Subcutaneous abdominal adipose tissue (tissue), 5 donors: ENCODE data around the gene PROM2.

Source experiments
- H3K27ac ChIP-seq: one replicate; pipeline ENCODE4 v1.7.0; 2013; ENCODE audit warnings: low read depth, mild to moderate bottlenecking, inconsistent platforms, low read length, moderate library complexity
- H3K27me3 ChIP-seq, 5 donors: one replicate each; pipeline ENCODE4 v1.7.0; 2013; ENCODE audit warnings: low read length in 5 of 5, inconsistent platforms in 1 of 5; ENCODE audit not compliant: control insufficient read depth in 5 of 5, insufficient read depth in 4 of 5
- H3K36me3 ChIP-seq, 5 donors: one replicate each; pipeline ENCODE4 v1.7.0; 2013; ENCODE audit warnings: low read length in 5 of 5; ENCODE audit not compliant: control insufficient read depth in 5 of 5, insufficient read depth in 5 of 5
- H3K4me1 ChIP-seq, 5 donors: one replicate each; pipeline ENCODE4 v1.7.0; 2013; ENCODE audit warnings: low read length in 5 of 5, mild to moderate bottlenecking in 3 of 5, moderate library complexity in 1 of 5; ENCODE audit not compliant: control insufficient read depth in 5 of 5, insufficient read depth in 5 of 5
- H3K4me3 ChIP-seq, 5 donors: one replicate each; pipeline ENCODE4 v1.7.0; 2013; ENCODE audit warnings: low read length in 5 of 5, low read depth in 1 of 5
- H3K9ac ChIP-seq, 5 donors: one replicate each; pipeline ENCODE4 v1.7.0; 2013; ENCODE audit warnings: low read length in 5 of 5, mild to moderate bottlenecking in 4 of 5, moderate library complexity in 3 of 5
- H3K9me3 ChIP-seq, 5 donors: one replicate each; pipeline ENCODE4 v1.7.0; 2013; ENCODE audit warnings: low read length in 5 of 5; ENCODE audit not compliant: control insufficient read depth in 5 of 5
- donor health status: healthy.
- donor health status: healthy.
- donor health status: healthy.
- donor health status: healthy.
- donor health status: healthy.

Gene PROM2

GRCh38 chr2:95296880-95297487, 22.7 kb downstream of the PROM2 start, which contains the start of gene KCNIP3:
Gene KCNIP3, plus strand, starts transcription at chr2:95297347. Its CDS starts 92 bp downstream, at chr2:95297439.
- H3K27me3 ChIP-seq, result peaks cover 9 to 43% (median 30%) of the 10 kb centered on the region in 5 donors
- H3K36me3 ChIP-seq, result no peaks in the 10 kb centered on the region
- H3K27ac ChIP-seq, result no peak within 1 kb of the TSS
- no peak within 1 kb of the TSS for H3K4me3 ChIP-seq
- peaks cover 0 to 10% (median 0%) of the 10 kb centered on the region in 5 donors for H3K9me3 ChIP-seq
- H3K4me1 ChIP-seq, result no peaks in the 10 kb centered on the region
- H3K9ac ChIP-seq, result no peak within 1 kb of the TSS

- Histone ChIP-seq H3K27ac (no peak overlapping the region), H3K9me3 (peaks cover 0 to 2% (median 0%) of the 10 kb centered on the region in 5 donors), H3K4me1 (no peaks in the 10 kb centered on the region), H3K27me3 (peaks cover 9 to 49% (median 34%) of the 10 kb centered on the region in 5 donors), H3K4me3 (no peak overlapping the region), H3K36me3 (no peaks in the 10 kb centered on the region), H3K9ac (no peak overlapping the region)
Measured at GRCh38 chr2:95297639-95298395, 23.6 kb downstream of the PROM2 start.

- Histone ChIP-seq H3K27me3 (peaks cover 9 to 54% (median 39%) of the 10 kb centered on the region in 5 donors), H3K4me1 (no peaks in the 10 kb centered on the region), H3K9ac (no peak overlapping the region), H3K36me3 (no peaks in the 10 kb centered on the region), H3K9me3 (no peaks in the 10 kb centered on the region), H3K4me3 (no peak overlapping the region), H3K27ac (no peak overlapping the region)
Measured at GRCh38 chr2:95298486-95299111, 24.4 kb downstream of the PROM2 start.

- Histone ChIP-seq H3K27ac (no peak overlapping the region), H3K9ac (no peak overlapping the region)
Measured at GRCh38 chr2:95299961-95300360, 25.7 kb downstream of the PROM2 start.

GRCh38 chr2:95300450-95300849, 26.2 kb downstream of the PROM2 start:
- Histone ChIP-seq H3K9ac (no peak overlapping the region), H3K27me3 (peaks cover 9 to 54% (median 39%) of the 10 kb centered on the region in 5 donors), H3K36me3 (no peaks in the 10 kb centered on the region), H3K9me3 (no peaks in the 10 kb centered on the region), H3K4me3 (no peak overlapping the region), H3K27ac (no peak overlapping the region), H3K4me1 (no peaks in the 10 kb centered on the region)

More at GRCh38 chr2:95299961-95300360, 25.7 kb downstream of the PROM2 start:
- Histone ChIP-seq H3K36me3 (no peaks in the 10 kb centered on the region), H3K4me3 (no peak overlapping the region), H3K27me3 (peaks cover 9 to 54% (median 39%) of the 10 kb centered on the region in 5 donors), H3K9me3 (no peaks in the 10 kb centered on the region), H3K4me1 (no peaks in the 10 kb centered on the region)

GRCh38 chr2:95301186-95301585, 26.9 kb downstream of the PROM2 start:
- H3K4me1 ChIP-seq, result no peaks in the 10 kb centered on the region
- H3K27me3 ChIP-seq, result peaks cover 9 to 54% (median 38%) of the 10 kb centered on the region in 5 donors
- H3K9me3 ChIP-seq, result no peaks in the 10 kb centered on the region
- H3K4me3 ChIP-seq, result no peak overlapping the region
- H3K9ac ChIP-seq, result no peak overlapping the region
- no peaks in the 10 kb centered on the region for H3K36me3 ChIP-seq
- no peak overlapping the region for H3K27ac ChIP-seq

- Histone ChIP-seq H3K27me3 (peaks cover 4 to 49% (median 34%) of the 10 kb centered on the region in 5 donors), H3K36me3 (no peaks in the 10 kb centered on the region), H3K9me3 (no peaks in the 10 kb centered on the region), H3K4me3 (no peak overlapping the region), H3K9ac (no peak overlapping the region), H3K27ac (no peak overlapping the region), H3K4me1 (no peaks in the 10 kb centered on the region)
Measured at GRCh38 chr2:95301876-95302641, 27.8 kb downstream of the PROM2 start.

- no peak overlapping the region for H3K4me3 ChIP-seq
- no peak overlapping the region for H3K27ac ChIP-seq
- no peak overlapping the region for H3K9ac ChIP-seq
- no peaks in the 10 kb centered on the region for H3K4me1 ChIP-seq
- H3K27me3 ChIP-seq, result peaks cover 4 to 43% (median 34%) of the 10 kb centered on the region in 5 donors
- no peaks in the 10 kb centered on the region for H3K9me3 ChIP-seq
- H3K36me3 ChIP-seq, result no peaks in the 10 kb centered on the region
Measured at GRCh38 chr2:95303191-95303919, 29.1 kb downstream of the PROM2 start.

GRCh38 chr2:95305380-95306061, 31.3 kb downstream of the PROM2 start:
- Histone ChIP-seq H3K36me3 (no peaks in the 10 kb centered on the region), H3K27ac (no peak overlapping the region), H3K9me3 (no peaks in the 10 kb centered on the region), H3K4me1 (no peaks in the 10 kb centered on the region), H3K9ac (no peak overlapping the region), H3K4me3 (no peak overlapping the region), H3K27me3 (peaks cover 8 to 32% (median 20%) of the 10 kb centered on the region in 5 donors)
